Uterus (tissue), 4 donors: ENCODE results near the gene IGSF5. TPM values are rescaled to one million over a fixed set of nuclear protein-coding genes. Genes with fewer than 3 reads are reported as not detected.
"Not testable (repeated sequence)": the region's sequence is repeated elsewhere in the genome, so short reads cannot be mapped to it uniquely, and the experiment has no call there.

ENCODE experiments used
- DNase-seq, 2 donors: peaks; one replicate each; pipeline ENCODE4 v3.0.0-alpha.2; 2019 to 2020
- H3K27ac ChIP-seq, 2 donors: fragments of 200-600 bp; sonication (generic); 1 replicate in 1 of 2; 2 replicates in 1 of 2; pipeline ENCODE4 v1.5.1; 2016 to 2018
- H3K27me3 ChIP-seq, 2 donors: fragments of 200-600 bp; sonication (generic); one replicate each; pipeline ENCODE4 v1.5.1; 2018 to 2019; ENCODE audit warnings: control low read depth in 1 of 2
- H3K36me3 ChIP-seq, 2 donors: fragments of 200-600 bp; sonication (generic); one replicate each; pipeline ENCODE4 v1.5.1; 2019; ENCODE audit warnings: control low read depth in 1 of 2
- H3K4me1 ChIP-seq, 2 donors: fragments of 200-600 bp; sonication (generic); one replicate each; pipeline ENCODE4 v1.5.1; 2018 to 2019; ENCODE audit warnings: control low read depth in 1 of 2
- H3K4me3 ChIP-seq, 2 donors: fragments of 200-600 bp; sonication (generic); 1 replicate in 1 of 2; 2 replicates in 1 of 2; pipeline ENCODE4 v1.5.1; 2018 to 2019; ENCODE audit warnings: mild to moderate bottlenecking in 1 of 2
- H3K9me3 ChIP-seq, 2 donors: fragments of 200-600 bp; sonication (generic); one replicate each; pipeline ENCODE4 v1.5.1; 2019; ENCODE audit warnings: control low read depth in 1 of 2
- POLR2A ChIP-seq, 2 donors: fragments of 450-650 bp; IDR thresholded peaks; one replicate each; pipeline ENCODE4 v1.6.1; 2016; ENCODE audit warnings: antibody characterized with exemption in 2 of 2, mild to moderate bottlenecking in 1 of 2, moderate library complexity in 1 of 2
- intact Hi-C: fragments of 100-400 bp; cut with DNase I; formaldehyde crosslinking; loops from one replicate; pipeline ENCODE4 v1.15.1; 2023; ENCODE audit warnings: low total_unique reads
- total RNA-seq, 4 donors: library from RNA; depleted of rRNA in 3 of 4; stranded (reverse); fragments of >200 nt in 3 of 4; gene quantifications; one replicate each; pipeline versions ENCODE4 v1.1.0 to v1.2.4, GENCODE V29; 2014 to 2023
- TF ChIP-seq, protein P1 (sequence below), 4 experiments: fragments of 200-600 bp in 2 of 4; fragments of 450-650 bp in 2 of 4; sonication (generic) in 2 of 4; IDR thresholded peaks; one replicate each; pipeline ENCODE4 v1.5.1; 2016 to 2019; ENCODE audit warnings: antibody characterized with exemption in 4 of 4, mild to moderate bottlenecking in 2 of 4, moderate library complexity in 1 of 4
- donor health status: DM: yes; HTN: yes; CAD: no.

Gene IGSF5
- 1 to 10 TPM in 1 of 4 donors, under 1 TPM in 1, not detected in 2; 0.27 to 1.0 TPM for total RNA-seq

DNA sequence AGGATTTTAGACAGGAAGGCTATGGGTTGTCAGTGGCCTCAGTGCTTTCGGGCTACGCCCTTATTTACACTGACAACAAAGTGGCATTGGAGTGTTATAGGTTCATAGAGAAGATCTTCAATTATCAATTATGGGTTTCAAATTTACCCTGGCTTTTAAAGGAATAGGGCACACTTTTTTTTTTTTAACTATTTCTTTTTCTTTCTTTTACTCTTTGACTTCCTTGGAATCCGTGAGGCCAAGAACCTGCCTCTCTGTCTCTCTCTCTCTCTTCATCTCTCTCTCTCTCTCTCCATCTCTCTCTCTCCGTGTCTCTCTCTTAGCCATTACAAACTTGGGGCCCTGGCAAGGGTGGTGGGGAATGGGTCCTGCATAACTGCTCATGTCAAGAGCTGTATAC is at the start of gene IGSF5:
IGSF5 (plus strand) TSS at position 301 of the 400 bp plus-strand sequence. CDS start 327 bp downstream, outside the sequence.
- H3K36me3 ChIP-seq, H3K4me1 ChIP-seq, H3K9me3 ChIP-seq, H3K27ac ChIP-seq, H3K27me3 ChIP-seq, DNase-seq, intact Hi-C loops, H3K4me3 ChIP-seq: not testable (repeated sequence)

DNA sequence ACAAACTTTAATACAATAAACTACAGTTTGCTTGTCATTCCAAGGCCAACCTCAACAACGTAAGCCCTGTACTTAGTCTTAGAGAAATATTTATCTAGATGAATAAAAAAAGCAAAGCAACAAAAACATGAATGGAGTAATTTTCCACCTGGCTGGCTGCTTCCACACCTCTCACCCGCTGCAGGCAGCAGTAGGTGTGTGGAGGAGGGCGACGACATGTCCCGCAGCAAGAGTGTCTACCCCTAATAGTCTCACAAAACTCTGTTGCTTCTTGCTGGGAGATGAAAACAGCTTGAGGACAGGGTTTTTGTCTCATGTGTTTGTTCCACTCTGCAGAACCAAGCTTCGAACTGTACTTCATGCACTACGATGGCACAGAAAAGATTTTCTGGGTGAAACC is 48.8 kb upstream of the IGSF5 start:
- Histone ChIP-seq H3K36me3 (no peaks in the 10 kb centered on the region), H3K4me3 (no peak overlapping the region), H3K27me3 (no peaks in the 10 kb centered on the region), H3K4me1 (no peaks in the 10 kb centered on the region), H3K27ac (no peak overlapping the region), H3K9me3 (no peaks in the 10 kb centered on the region)
- TF ChIP-seq POLR2A (IDR thresholded peaks at IDR 0.05), result no peak
- TF ChIP-seq, protein P1, sequence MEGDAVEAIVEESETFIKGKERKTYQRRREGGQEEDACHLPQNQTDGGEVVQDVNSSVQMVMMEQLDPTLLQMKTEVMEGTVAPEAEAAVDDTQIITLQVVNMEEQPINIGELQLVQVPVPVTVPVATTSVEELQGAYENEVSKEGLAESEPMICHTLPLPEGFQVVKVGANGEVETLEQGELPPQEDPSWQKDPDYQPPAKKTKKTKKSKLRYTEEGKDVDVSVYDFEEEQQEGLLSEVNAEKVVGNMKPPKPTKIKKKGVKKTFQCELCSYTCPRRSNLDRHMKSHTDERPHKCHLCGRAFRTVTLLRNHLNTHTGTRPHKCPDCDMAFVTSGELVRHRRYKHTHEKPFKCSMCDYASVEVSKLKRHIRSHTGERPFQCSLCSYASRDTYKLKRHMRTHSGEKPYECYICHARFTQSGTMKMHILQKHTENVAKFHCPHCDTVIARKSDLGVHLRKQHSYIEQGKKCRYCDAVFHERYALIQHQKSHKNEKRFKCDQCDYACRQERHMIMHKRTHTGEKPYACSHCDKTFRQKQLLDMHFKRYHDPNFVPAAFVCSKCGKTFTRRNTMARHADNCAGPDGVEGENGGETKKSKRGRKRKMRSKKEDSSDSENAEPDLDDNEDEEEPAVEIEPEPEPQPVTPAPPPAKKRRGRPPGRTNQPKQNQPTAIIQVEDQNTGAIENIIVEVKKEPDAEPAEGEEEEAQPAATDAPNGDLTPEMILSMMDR (IDR thresholded peaks at IDR 0.05), result no peak
- no peak for DNase-seq
- intact Hi-C loops, result no loop called here

DNA sequence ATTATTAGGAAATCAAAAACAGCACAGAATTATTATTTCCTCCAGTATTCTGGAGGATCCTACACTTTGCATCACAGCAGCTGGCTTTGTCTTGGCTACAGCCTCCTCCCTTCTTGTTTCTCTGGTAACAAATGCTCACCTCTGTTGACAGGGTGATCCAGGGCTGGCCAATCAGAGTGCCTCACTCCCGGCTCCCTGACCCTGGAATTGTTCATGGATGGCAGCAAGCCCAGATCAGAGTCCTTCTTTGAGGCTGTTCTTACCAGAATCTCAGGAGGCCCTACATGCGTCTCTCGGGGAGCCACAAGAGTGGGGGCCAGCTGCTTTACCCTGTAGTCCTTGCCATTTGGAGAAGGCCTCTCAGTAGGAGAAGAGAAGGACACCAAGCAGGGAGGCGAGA is 48.4 kb upstream of the IGSF5 start:
- DNase-seq, result no peak
- Histone ChIP-seq H3K4me1 (no peaks in the 10 kb centered on the region), H3K9me3 (no peaks in the 10 kb centered on the region), H3K4me3 (no peak overlapping the region), H3K36me3 (no peaks in the 10 kb centered on the region), H3K27me3 (no peaks in the 10 kb centered on the region), H3K27ac (no peak overlapping the region)
- intact Hi-C loops, result no loop called here
- TF ChIP-seq, protein P1 (IDR thresholded peaks at IDR 0.05), result no peak
- TF ChIP-seq POLR2A (IDR thresholded peaks at IDR 0.05), result no peak

DNA sequence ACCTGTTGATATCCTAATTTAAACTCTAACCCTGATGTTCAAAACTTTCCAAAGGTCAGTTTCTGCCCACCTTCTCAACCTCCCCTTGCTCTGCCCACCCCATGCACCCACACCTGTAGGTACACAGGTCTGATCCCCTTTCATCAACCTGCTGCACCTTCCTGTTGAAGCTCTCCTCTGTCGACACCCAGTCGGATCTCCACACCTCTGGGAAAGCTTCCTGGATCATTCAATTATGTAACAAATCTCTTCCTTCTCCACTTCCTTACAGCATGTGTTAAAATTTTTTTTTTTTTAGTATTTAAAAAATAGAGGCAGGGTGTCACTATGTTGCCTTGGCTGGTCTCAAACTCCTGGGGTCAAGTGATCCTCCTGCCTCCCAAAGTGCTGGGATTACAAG is 44.7 kb upstream of the IGSF5 start:
- intact Hi-C loops, result no loop called here
- Histone ChIP-seq H3K4me3 (no peak overlapping the region), H3K4me1 (no peaks in the 10 kb centered on the region), H3K36me3 (no peaks in the 10 kb centered on the region), H3K27me3 (no peaks in the 10 kb centered on the region), H3K9me3 (no peaks in the 10 kb centered on the region), H3K27ac (no peak overlapping the region)
- no peak for DNase-seq
- TF ChIP-seq, protein P1 (IDR thresholded peaks at IDR 0.05), result no peak
- TF ChIP-seq POLR2A (IDR thresholded peaks at IDR 0.05), result no peak

GRCh38 chr21:39703578-39703977 is 41.4 kb upstream of the IGSF5 start:
- H3K27me3 ChIP-seq, result no peaks in the 10 kb centered on the region
- H3K4me1 ChIP-seq, result no peaks in the 10 kb centered on the region
- no peaks in the 10 kb centered on the region for H3K9me3 ChIP-seq
- H3K4me3 ChIP-seq, result no peak overlapping the region
- TF ChIP-seq POLR2A (IDR thresholded peaks at IDR 0.05), result no peak
- TF ChIP-seq, protein P1 (IDR thresholded peaks at IDR 0.05), result no peak
- no peak overlapping the region for H3K27ac ChIP-seq
- intact Hi-C loops, result no loop called here
- H3K36me3 ChIP-seq, result no peaks in the 10 kb centered on the region
- no peak for DNase-seq

- intact Hi-C loops, result no loop called here
- Histone ChIP-seq H3K4me1 (no peaks in the 10 kb centered on the region), H3K4me3 (no peak overlapping the region), H3K9me3 (no peaks in the 10 kb centered on the region), H3K27me3 (no peaks in the 10 kb centered on the region), H3K36me3 (no peaks in the 10 kb centered on the region), H3K27ac (no peak overlapping the region)
- no peak for DNase-seq
- TF ChIP-seq, protein P1 (IDR thresholded peaks at IDR 0.05), result no peak
- no peak for TF ChIP-seq POLR2A (IDR thresholded peaks at IDR 0.05)
Measured at GRCh38 chr21:39705849-39706248, 39.1 kb upstream of the IGSF5 start.
